HCT116 (cell line): ENCODE measurements around the gene CHMP4B. TPM values are rescaled to one million over a fixed set of nuclear protein-coding genes. Genes with fewer than 3 reads are reported as not detected.

Source experiments
- ATAC-seq: fragments of 200-7000 bp; cut with Tn5 transposase; 2 replicates; pipeline ENCODE4 v1.9.1; 2020; ENCODE audit warnings: mild to moderate bottlenecking, moderate library complexity
- BruUV-seq: library from RNA; stranded (reverse); fragments of 400-500 nt; replicated peaks from 2 replicates; lab custom pipeline; 2021; lab: Mats Ljungman, UMichigan
- CTCF ChIA-PET: fragments of 300-600 bp; sonication (Branson Sonifier 250); formaldehyde crosslinking; loops from one replicate; lab custom pipeline; 2021; ENCODE audit warnings: antibody characterized with exemption; lab: Charles Lee
- POLR2A ChIA-PET: fragments of 300-600, 350-600 bp; sonication (Branson Sonifier 250); formaldehyde crosslinking; loops from one replicate; lab custom pipeline; 2021; ENCODE audit warnings: antibody characterized with exemption; lab: Charles Lee
- RAD21 ChIA-PET, 2 experiments: fragments of 300-600 bp; sonication (Branson Sonifier 250); formaldehyde crosslinking; loops; one replicate each; lab custom pipeline; 2023; ENCODE audit warnings: low total read pairs in 2 of 2; ENCODE audit not compliant: uncharacterized antibody in 2 of 2, unreplicated experiment in 2 of 2, low non-redundant PET in 1 of 2; lab: Charles Lee
- DNase-seq: peaks from one replicate; pipeline ENCODE4 v3.0.0-alpha.2; 2010; ENCODE audit warnings: low read depth, low spot score
- H2AFZ ChIP-seq: fragments of 200-600 bp; shearing (Covaris generic), sonication (generic); 2 replicates; pipeline ENCODE4 v1.6.1; 2017; ENCODE audit warnings: low read depth, mixed run types, mixed read lengths, antibody characterized with exemption, low read length; ENCODE audit not compliant: poor library complexity, severe bottlenecking
- H3K27ac ChIP-seq: 2 replicates; pipeline ENCODE4 v1.5.1; 2012; ENCODE audit warnings: low read depth, low read length
- H3K27me3 ChIP-seq: fragments of 200-600 bp; sonication (generic); 2 replicates; pipeline ENCODE4 v1.6.1; 2016; ENCODE audit warnings: mixed run types, low read length, mixed read lengths; ENCODE audit not compliant: insufficient read depth
- H3K36me3 ChIP-seq, 2 experiments: fragments of 200-500 bp in 1 of 2; fragments of 200-600 bp in 1 of 2; sonication (Bioruptor generic) in 1 of 2; sonication (generic) in 1 of 2; 2 replicates each; pipeline versions ENCODE4 v1.5.1 to v1.6.1; 2014 to 2016; ENCODE audit warnings: low read length in 2 of 2, inconsistent platforms in 1 of 2, mixed read lengths in 1 of 2, mixed run types in 1 of 2; ENCODE audit not compliant: insufficient read depth in 2 of 2, control insufficient read depth in 1 of 2
- H3K4me1 ChIP-seq, 2 experiments: fragments of 200-600 bp in 1 of 2; sonication (generic) in 1 of 2; 2 replicates each; pipeline versions ENCODE4 v1.5.1 to v1.6.1; 2012 to 2017; ENCODE audit warnings: low read length in 2 of 2, inconsistent platforms in 1 of 2, mild to moderate bottlenecking in 1 of 2, mixed read lengths in 1 of 2, mixed run types in 1 of 2, moderate library complexity in 1 of 2; ENCODE audit not compliant: insufficient read depth in 2 of 2, control insufficient read depth in 1 of 2
- H3K4me2 ChIP-seq: fragments of 200-600 bp; sonication (generic); 2 replicates; pipeline ENCODE4 v1.6.1; 2017; ENCODE audit warnings: mixed run types, low read length, mixed read lengths
- H3K4me3 ChIP-seq, 2 experiments: fragments of 200-600 bp in 1 of 2; sonication (generic) in 1 of 2; replicated peaks in 1 of 2; 2 replicates each; pipeline ENCODE4 v1.5.1; 2011 to 2016; ENCODE audit warnings: low read length in 2 of 2, control low read depth in 1 of 2, low read depth in 1 of 2, mild to moderate bottlenecking in 1 of 2, mixed read lengths in 1 of 2, mixed run types in 1 of 2
- H3K79me2 ChIP-seq: fragments of 200-600 bp; sonication (generic); 2 replicates; pipeline ENCODE4 v1.6.1; 2017; ENCODE audit warnings: mild to moderate bottlenecking, mixed run types, low read length, moderate library complexity, mixed read lengths; ENCODE audit not compliant: insufficient read depth
- H3K9ac ChIP-seq: fragments of 200-600 bp; sonication (generic); 2 replicates; pipeline ENCODE4 v1.6.1; 2016; ENCODE audit warnings: low read length, mixed read lengths
- H3K9me2 ChIP-seq: fragments of 200-600 bp; sonication (generic), shearing (Covaris generic); 2 replicates; pipeline ENCODE4 v1.6.1; 2017; ENCODE audit warnings: mixed run types, mild to moderate bottlenecking, moderate library complexity; ENCODE audit not compliant: insufficient read depth
- H3K9me3 ChIP-seq, 2 experiments: fragments of 200-500 bp in 1 of 2; fragments of 200-600 bp in 1 of 2; sonication (Bioruptor generic) in 1 of 2; sonication (generic) in 1 of 2; 2 replicates each; pipeline ENCODE4 v1.6.1; 2014 to 2017; ENCODE audit warnings: low read length in 2 of 2, mixed read lengths in 2 of 2, inconsistent platforms in 1 of 2, low read depth in 1 of 2, mild to moderate bottlenecking in 1 of 2, mixed run types in 1 of 2, moderate library complexity in 1 of 2; ENCODE audit not compliant: control insufficient read depth in 1 of 2, insufficient read depth in 1 of 2
- H4K20me1 ChIP-seq: fragments of 200-600 bp; sonication (generic), shearing (Covaris generic); 2 replicates; pipeline ENCODE4 v1.6.1; 2017; ENCODE audit warnings: mixed run types, mild to moderate bottlenecking, moderate library complexity; ENCODE audit not compliant: insufficient read depth
- CBX3 ChIP-seq: IDR thresholded peaks from 2 replicates; pipeline ENCODE4 v1.6.1; 2012; ENCODE audit warnings: low read depth
- EGR1 ChIP-seq: IDR thresholded peaks from 2 replicates; pipeline ENCODE4 v1.6.1; 2012; ENCODE audit warnings: low read depth
- EZH2 ChIP-seq: fragments of 200-600 bp; sonication (generic); IDR thresholded peaks from 2 replicates; pipeline ENCODE4 v1.6.1; 2017; ENCODE audit warnings: antibody characterized with exemption, mixed run types
- EZH2phosphoT487 ChIP-seq: fragments of 200-600 bp; IDR thresholded peaks from 2 replicates; pipeline ENCODE4 v1.6.1; 2018; ENCODE audit warnings: antibody characterized with exemption, borderline replicate concordance
- FOSL1 ChIP-seq: IDR thresholded peaks from 2 replicates; pipeline ENCODE4 v1.6.1; 2012; ENCODE audit warnings: low read depth
- JUND ChIP-seq: IDR thresholded peaks from 2 replicates; pipeline ENCODE4 v1.6.1; 2012
- SRF ChIP-seq: IDR thresholded peaks from 2 replicates; pipeline ENCODE4 v1.6.1; 2012; ENCODE audit warnings: low read depth
- ZFX ChIP-seq: fragments of 450-650 bp; IDR thresholded peaks from 2 replicates; pipeline ENCODE4 v1.6.1; 2017
- intact Hi-C: fragments of 100-400 bp; cut with micrococcal nuclease; formaldehyde crosslinking; loops from 2 replicates; pipeline ENCODE4 v1.10.0; 2022
- total RNA-seq: library from RNA; stranded (reverse); gene quantifications from one replicate; pipeline ENCODE4 v1.2.1, GENCODE V29; 2021; ENCODE audit not compliant: unreplicated experiment
- TF ChIP-seq, protein P1 (sequence below): IDR thresholded peaks from 2 replicates; pipeline ENCODE4 v1.6.1; 2012; ENCODE audit warnings: low read depth
- TF ChIP-seq, protein P2 (sequence below): IDR thresholded peaks from 2 replicates; pipeline ENCODE4 v1.6.1; 2011; ENCODE audit warnings: mild to moderate bottlenecking, low read length, moderate library complexity; ENCODE audit not compliant: insufficient replicate concordance; ENCODE audit errors: extremely low read depth

Gene CHMP4B
- total RNA-seq, 1 experiment from 2014 or later = 56.9 TPM

DNA sequence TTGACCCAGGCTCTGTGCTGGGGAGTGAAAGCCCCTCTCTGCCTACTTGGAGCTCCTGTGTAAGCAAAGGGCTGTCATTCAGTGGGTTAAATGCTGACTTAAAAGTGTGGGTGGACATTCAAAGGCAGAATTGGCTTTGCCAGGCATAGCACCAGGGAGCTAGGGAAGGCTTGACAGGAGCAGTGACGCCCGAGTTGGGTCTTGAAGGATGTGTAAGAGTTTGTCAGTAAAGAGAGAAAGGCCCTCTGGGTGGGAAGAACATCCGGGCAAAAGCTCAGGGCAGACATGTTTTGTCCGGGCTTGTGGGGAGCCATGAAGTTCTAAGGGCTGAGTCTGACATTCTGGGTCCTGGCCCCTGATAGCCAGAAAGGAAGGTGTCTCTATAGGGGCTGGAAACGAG, 27.9 kb upstream of the CHMP4B start:
- no peak overlapping the region for H3K4me3 ChIP-seq
- ChIA-PET CTCF (interaction anchor here (1.6 kb wide), 1 partner anchor 9 kb away, joined by 7 read pairs; no protein-coding TSS in a partner anchor), POLR2A (no interaction called here), RAD21 (no interaction called here)
- H3K9ac ChIP-seq = no peak overlapping the region
- ATAC-seq = no peak
- no peak overlapping the region for H2AFZ ChIP-seq
- TF ChIP-seq FOSL1 (no peak), ZFX (no peak), EZH2phosphoT487 (no peak)
- no peak overlapping the region for H3K4me2 ChIP-seq
- H4K20me1 ChIP-seq = no peaks in the 10 kb centered on the region
- no peak overlapping the region for H3K27ac ChIP-seq
- no peaks in the 10 kb centered on the region for H3K36me3 ChIP-seq
- no peak for DNase-seq
- no peaks in the 10 kb centered on the region for H3K9me3 ChIP-seq
- no peaks in the 10 kb centered on the region for H3K9me2 ChIP-seq
- intact Hi-C loops = no loop called here
- BruUV-seq = no TSS peak
- peaks cover 18 to 31% of the 10 kb centered on the region in 2 experiments for H3K4me1 ChIP-seq
- H3K27me3 ChIP-seq = no peaks in the 10 kb centered on the region
- H3K79me2 ChIP-seq = no peaks in the 10 kb centered on the region

DNA sequence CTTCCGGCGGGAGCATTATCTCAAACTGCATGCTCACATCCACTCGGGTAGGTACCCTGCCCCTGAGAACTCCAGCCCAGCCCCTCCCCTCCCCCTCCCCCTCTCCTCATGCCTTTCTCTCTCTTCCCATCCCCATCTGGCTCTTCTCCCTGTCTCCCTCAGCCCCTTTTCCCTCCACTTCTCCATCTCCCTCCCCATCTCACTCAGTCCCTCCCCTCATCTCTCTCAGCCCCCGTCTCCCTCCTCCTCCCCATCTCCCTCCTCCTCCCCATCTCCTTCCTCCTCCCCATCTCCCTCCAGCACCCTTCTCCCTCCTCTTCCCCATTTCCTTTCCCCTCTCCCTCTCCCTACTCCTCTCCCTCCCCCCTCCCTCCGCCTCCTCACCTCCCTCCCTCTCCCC, 27.3 kb upstream of the CHMP4B start:
- ChIA-PET CTCF (interaction anchor here (1.6 kb wide), 1 partner anchor 8 kb away, joined by 7 read pairs; no protein-coding TSS in a partner anchor), POLR2A (no interaction called here)
- no peak overlapping the region for H3K4me2 ChIP-seq

More for the DNA sequence above, 27.3 kb upstream of the CHMP4B start:
- no peak overlapping the region for H2AFZ ChIP-seq
- H3K4me3 ChIP-seq = no peak overlapping the region
- H3K27me3 ChIP-seq = no peaks in the 10 kb centered on the region
- H3K79me2 ChIP-seq = no peaks in the 10 kb centered on the region
- no peak for ATAC-seq
- H3K36me3 ChIP-seq = no peaks in the 10 kb centered on the region
- H4K20me1 ChIP-seq = no peaks in the 10 kb centered on the region
- no peaks in the 10 kb centered on the region for H3K9me3 ChIP-seq
- BruUV-seq = no TSS peak
- H3K4me1 ChIP-seq = peaks cover 18 to 31% of the 10 kb centered on the region in 2 experiments
- H3K9me2 ChIP-seq = no peaks in the 10 kb centered on the region
- RAD21 ChIA-PET = no interaction called here
- no peak overlapping the region for H3K9ac ChIP-seq
- H3K27ac ChIP-seq = no peak overlapping the region
- TF ChIP-seq, protein P1, sequence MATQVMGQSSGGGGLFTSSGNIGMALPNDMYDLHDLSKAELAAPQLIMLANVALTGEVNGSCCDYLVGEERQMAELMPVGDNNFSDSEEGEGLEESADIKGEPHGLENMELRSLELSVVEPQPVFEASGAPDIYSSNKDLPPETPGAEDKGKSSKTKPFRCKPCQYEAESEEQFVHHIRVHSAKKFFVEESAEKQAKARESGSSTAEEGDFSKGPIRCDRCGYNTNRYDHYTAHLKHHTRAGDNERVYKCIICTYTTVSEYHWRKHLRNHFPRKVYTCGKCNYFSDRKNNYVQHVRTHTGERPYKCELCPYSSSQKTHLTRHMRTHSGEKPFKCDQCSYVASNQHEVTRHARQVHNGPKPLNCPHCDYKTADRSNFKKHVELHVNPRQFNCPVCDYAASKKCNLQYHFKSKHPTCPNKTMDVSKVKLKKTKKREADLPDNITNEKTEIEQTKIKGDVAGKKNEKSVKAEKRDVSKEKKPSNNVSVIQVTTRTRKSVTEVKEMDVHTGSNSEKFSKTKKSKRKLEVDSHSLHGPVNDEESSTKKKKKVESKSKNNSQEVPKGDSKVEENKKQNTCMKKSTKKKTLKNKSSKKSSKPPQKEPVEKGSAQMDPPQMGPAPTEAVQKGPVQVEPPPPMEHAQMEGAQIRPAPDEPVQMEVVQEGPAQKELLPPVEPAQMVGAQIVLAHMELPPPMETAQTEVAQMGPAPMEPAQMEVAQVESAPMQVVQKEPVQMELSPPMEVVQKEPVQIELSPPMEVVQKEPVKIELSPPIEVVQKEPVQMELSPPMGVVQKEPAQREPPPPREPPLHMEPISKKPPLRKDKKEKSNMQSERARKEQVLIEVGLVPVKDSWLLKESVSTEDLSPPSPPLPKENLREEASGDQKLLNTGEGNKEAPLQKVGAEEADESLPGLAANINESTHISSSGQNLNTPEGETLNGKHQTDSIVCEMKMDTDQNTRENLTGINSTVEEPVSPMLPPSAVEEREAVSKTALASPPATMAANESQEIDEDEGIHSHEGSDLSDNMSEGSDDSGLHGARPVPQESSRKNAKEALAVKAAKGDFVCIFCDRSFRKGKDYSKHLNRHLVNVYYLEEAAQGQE = no peak
- TF ChIP-seq EGR1 (no peak), CBX3 (no peak), EZH2 (no peak), ZFX (no peak), FOSL1 (no peak), JUND (no peak), SRF (no peak), EZH2phosphoT487 (no peak)
- TF ChIP-seq, protein P2, sequence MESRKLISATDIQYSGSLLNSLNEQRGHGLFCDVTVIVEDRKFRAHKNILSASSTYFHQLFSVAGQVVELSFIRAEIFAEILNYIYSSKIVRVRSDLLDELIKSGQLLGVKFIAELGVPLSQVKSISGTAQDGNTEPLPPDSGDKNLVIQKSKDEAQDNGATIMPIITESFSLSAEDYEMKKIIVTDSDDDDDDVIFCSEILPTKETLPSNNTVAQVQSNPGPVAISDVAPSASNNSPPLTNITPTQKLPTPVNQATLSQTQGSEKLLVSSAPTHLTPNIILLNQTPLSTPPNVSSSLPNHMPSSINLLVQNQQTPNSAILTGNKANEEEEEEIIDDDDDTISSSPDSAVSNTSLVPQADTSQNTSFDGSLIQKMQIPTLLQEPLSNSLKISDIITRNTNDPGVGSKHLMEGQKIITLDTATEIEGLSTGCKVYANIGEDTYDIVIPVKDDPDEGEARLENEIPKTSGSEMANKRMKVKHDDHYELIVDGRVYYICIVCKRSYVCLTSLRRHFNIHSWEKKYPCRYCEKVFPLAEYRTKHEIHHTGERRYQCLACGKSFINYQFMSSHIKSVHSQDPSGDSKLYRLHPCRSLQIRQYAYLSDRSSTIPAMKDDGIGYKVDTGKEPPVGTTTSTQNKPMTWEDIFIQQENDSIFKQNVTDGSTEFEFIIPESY = no peak
- intact Hi-C loops = no loop called here
- DNase-seq = no peak
